Measurements from ENCODE around the gene NSD2. TPM values are rescaled to one million over a fixed set of nuclear protein-coding genes. Genes with fewer than 3 reads are reported as not detected.

Gene NSD2
- total RNA-seq, 1 experiment from 2014 or later: 136 TPM

- no peak overlapping the region for H2AK5ac ChIP-seq (ENCODE audit: insufficient read length, low read length)
- no peaks in the 10 kb centered on the region for H3K9me3 ChIP-seq (ENCODE audit: control insufficient read depth, low read depth, low read length)
- peak overlapping the region; percentile 77 for H3K4me2 ChIP-seq (ENCODE audit: insufficient read depth, insufficient read length, low read length)
- H4K20me1 ChIP-seq (ENCODE audit: control insufficient read depth, insufficient read depth, insufficient read length): no peaks in the 10 kb centered on the region
- H2BK120ac ChIP-seq (ENCODE audit: low read depth, low read length, poor library complexity, severe bottlenecking): no peak overlapping the region
- no peak overlapping the region for H3K18ac ChIP-seq (ENCODE audit: insufficient read length, low read depth, low read length)
- no peak overlapping the region for H3K4ac ChIP-seq (ENCODE audit: low read depth, low read length)
- no peak overlapping the region; the same call in 1 of the 2 replicates for H3K14ac ChIP-seq (ENCODE audit: insufficient read depth, low read length)
- H3K56ac ChIP-seq (ENCODE audit: insufficient read length, low read depth, low read length): no peak overlapping the region
- no peak overlapping the region for H3K23ac ChIP-seq (ENCODE audit: insufficient read length, low read depth, low read length)
- no peak overlapping the region for H2AFZ ChIP-seq (ENCODE audit: low read length)
- H3K36me3 Mint-ChIP-seq (ENCODE audit: insufficient read depth in 1 of 3, low read depth in 3 of 3): peaks cover 21 to 34% (median 24%) of the 10 kb centered on the region in 3 experiments
- no peak overlapping the region for H2BK12ac ChIP-seq (ENCODE audit: insufficient read length, low read depth, low read length)
- H4K91ac ChIP-seq (ENCODE audit: insufficient read length, low read depth, low read length): no peak overlapping the region
- DNase-seq: no peak
- no peak overlapping the region for H2BK20ac ChIP-seq (ENCODE audit: low read depth, low read length, poor library complexity, severe bottlenecking)
- H3K79me1 ChIP-seq (ENCODE audit: insufficient read depth, low read depth, low read length, poor library complexity, severe bottlenecking): peaks cover 10% of the 10 kb centered on the region
- no peak overlapping the region for H3K27ac ChIP-seq (ENCODE audit: insufficient read length, low read depth, low read length)
- H2BK15ac ChIP-seq (ENCODE audit: low read depth, low read length): no peak overlapping the region
- TF ChIP-seq CTCF (conservative IDR thresholded peaks at IDR 0.05): no peak
- H3K9me3 Mint-ChIP-seq: no peaks in the 10 kb centered on the region
- H3K27me3 ChIP-seq (ENCODE audit: insufficient read depth, low read length): no peaks in the 10 kb centered on the region
- H3K4me1 ChIP-seq (ENCODE audit: insufficient read depth, low read length): no peaks in the 10 kb centered on the region
- peak overlapping the region in 2 of 3 experiments; percentile 94 to 96; a peak in 4 of 7 replicates for H3K27ac Mint-ChIP-seq
- H4K8ac ChIP-seq (replicated peaks; ENCODE audit: insufficient read length, low read depth, low read length): no peak overlapping the region
- no peak overlapping the region for H4K5ac ChIP-seq (ENCODE audit: insufficient read length, low read depth, low read length)
- peaks cover 16% of the 10 kb centered on the region for H3K27me3 Mint-ChIP-seq (ENCODE audit: low read depth)
- no peak overlapping the region for H2BK5ac ChIP-seq (ENCODE audit: insufficient read length, low read length)
- H3K23me2 ChIP-seq (ENCODE audit: insufficient read length, low read depth, low read length, poor library complexity, severe bottlenecking): peaks cover 7% of the 10 kb centered on the region
- H3K9ac ChIP-seq (ENCODE audit: extremely low read depth, insufficient read length, low read length): peak overlapping the region; percentile 97
- H3T11ph ChIP-seq (ENCODE audit: low read length): no peak overlapping the region
- peak overlapping the region; percentile 87 to 95 for H3K4me3 Mint-ChIP-seq
- WGBS (ENCODE audit: extremely low coverage, insufficient read length, low lambda C conversion rate): no CpG with 5 or more reads among the region's 57 CpGs
- H3K79me2 ChIP-seq (ENCODE audit: insufficient read depth, low read length): peaks cover 25% of the 10 kb centered on the region; the same call in 1 of the 2 replicates
- H3K4me1 Mint-ChIP-seq: peaks cover 13 to 17% of the 10 kb centered on the region in 2 experiments
Observed at GRCh38 chr4:2007804-2008670, 136.8 kb downstream of the NSD2 start.

Measured in H9 (cell line).